NCI-H526 (cell line): Measurements from ENCODE around the gene NENF.
A peak's percentile ranks its signal among the peaks of the same experiment; 100 is the strongest.

Source experiments
- DNase-seq, 2 experiments: peaks; one replicate each; lab custom pipeline; 2025; lab: John Stamatoyannopoulos, UW

Gene NENF

DNA sequence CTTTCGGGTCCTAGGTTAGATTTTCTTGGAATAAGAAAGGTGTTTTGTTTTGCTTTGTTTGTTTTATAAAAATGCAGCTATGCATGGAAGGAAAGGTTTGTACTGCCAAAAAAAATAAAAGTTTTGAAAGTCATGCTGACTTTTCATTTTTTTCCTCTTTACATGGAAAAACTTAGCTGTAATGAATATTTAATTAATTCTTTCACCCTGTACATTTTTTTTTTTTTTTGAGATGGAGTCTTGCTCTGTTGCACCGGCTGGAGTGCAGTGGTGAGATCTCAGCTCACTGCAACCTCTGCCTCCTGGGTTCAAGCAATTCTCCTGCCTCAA lies 48.7 kb downstream of the NENF start:
- no peak for DNase-seq

DNA sequence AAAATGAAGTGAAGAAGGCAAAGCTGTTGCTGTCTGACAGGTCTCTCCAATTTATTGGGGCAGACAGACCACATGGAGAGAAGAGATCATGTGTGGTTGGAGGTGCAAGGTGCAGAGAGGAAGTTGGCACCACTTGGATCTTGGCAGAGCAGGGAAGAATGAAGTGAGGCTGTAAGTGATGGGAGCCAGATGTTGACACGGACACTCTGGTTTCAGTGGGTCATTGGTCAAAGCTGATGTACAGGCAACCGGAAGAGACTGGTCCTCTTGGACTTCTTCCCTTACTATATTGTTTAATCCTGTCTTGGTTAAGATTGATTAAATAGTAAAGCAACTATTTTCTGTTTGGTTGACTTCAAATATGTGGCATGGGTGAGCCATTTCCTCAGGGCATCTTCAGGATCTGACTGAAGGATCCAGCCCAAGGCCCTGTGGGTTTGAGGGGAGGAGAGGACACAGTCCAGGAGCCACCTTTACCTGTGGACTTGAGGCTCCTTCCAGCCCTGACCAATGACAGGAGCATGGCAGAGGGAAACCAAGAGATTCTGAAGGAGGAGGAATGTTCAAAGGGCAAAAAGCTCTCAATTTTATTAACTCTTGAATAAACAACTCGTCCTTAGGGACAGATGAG lies 49.4 kb downstream of the NENF start:
- no peak for DNase-seq

DNA sequence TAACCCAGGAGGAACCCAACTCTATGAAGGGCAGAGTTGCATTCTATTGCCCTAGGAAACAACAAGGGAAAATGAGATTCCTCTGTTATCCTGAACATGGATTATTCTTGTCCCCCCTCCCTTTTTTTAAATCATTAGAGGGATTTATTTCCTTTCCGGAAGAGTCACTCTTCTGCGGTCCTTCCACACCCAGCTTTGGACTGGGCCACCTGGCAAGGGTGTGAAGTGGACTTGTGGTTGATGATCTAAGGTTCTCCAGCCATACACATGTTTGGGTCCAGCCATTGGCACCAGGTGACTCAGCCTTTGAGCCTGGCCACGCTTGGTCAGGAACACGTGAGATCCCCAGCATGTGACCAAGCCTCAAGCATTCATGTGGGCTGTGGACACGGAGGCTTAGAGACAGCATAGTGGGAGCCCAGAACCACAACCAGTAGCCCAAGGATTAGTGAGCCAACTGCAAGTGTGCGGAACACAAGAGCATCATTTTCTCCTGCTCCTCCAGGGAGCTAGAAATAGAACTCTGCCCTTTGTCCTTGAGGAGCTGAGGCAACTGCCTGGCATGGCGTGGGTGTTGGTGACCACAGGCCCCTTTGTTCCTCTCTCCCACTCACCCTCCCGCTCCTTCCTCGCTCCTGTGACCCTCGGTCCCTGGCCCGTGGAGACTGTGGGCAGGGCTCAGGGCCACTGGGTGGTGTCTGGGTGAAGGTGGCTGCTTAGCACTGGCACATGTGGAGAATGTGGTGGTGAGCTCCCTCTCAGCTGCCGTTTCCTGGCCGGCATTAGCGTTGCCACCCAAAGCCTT lies 50.1 kb downstream of the NENF start:
- DNase-seq: no peak

DNA sequence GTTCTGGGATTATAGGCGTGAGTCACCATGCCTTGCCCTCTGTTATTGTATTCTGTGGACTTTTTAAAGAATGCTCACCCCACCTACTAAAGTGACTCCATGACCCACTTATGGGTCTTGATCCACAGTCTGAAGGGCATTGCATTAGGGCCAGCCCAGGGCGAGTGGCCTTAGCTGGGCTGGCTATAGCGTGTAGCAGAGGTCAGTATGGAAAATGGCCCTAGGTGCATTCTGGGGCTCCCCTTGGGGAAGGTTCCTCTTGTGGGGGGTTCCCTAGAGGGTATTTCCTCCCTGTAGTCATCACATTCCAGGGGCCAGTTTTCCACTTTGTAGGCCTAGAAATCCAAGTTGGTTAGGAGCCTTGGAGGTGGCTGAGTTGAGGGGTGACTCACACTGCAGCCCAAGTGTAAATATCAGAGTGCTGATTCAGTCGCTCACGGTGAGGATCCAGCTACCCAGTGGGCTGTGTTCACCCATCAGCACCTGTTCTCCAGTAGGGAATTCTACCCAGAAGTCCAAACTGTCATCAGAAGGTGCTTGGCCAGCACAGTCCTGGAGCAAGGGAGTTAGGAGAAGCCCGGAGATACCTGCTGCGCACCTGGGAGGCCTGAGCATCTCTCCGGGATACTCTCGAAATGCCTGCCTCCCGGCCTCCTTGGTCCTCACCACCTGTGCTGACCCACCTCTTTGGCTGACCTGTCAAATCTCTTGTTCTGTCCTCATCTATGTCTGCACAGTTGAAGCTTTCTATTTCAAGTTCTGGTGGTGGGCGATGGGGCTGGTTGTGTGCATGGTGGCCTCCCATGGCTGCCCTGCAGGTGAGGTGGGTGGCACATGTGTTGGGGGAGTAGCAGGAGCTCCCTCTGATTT lies 52.2 kb downstream of the NENF start:
- no peak for DNase-seq

DNA sequence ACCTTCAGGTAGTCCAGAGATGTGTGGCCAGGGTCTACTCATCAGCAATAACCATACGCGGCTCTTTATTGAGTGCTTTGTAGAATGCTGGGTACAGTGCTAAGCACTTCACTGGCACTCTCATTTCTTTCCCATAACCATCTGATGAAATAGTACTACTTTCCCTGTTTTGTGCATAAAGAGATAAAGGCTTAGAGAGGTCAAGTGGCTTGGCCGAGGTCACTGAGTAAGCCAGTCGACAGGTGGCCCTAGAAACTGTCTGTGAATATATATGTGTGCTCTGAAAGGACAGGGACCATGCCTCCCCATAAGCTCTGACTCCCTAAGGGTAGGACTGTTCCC lies 52.8 kb downstream of the NENF start:
- DNase-seq: no peak

DNA sequence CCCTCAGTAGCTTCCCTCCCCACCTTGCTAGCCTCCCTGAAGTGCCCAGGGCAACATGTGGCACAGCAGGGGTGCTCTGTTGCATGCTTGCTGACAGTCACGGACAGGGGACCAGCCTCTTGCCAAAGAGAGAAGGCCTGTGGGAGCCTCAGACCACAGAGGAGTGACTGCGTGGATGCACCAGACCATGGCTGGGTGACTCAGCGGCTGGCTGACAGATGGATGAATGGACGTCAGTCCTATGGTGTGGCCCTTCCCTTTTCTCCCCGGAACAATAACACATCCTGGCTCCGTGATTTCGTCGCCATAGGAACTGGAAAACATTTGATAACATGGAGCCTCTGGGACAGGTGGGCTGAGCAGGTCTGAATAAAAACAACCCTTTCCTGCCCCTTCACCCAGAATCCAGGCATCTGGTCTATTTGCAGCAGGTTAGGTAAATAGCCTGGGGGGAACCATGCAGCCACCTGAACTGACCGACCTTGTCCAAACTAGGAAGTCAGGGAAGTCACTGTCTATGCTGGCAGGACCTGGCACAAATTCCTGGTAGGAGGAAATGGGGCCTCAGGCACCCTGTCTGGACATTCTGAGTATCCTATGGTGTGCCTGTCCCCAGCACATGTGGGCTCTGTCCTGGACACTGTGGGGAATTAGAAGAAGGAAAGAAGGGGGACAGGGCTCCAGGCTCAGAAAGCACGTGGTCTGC lies 53.3 kb downstream of the NENF start:
- DNase-seq: peak in 1 of 2 experiments; percentile 14

DNA sequence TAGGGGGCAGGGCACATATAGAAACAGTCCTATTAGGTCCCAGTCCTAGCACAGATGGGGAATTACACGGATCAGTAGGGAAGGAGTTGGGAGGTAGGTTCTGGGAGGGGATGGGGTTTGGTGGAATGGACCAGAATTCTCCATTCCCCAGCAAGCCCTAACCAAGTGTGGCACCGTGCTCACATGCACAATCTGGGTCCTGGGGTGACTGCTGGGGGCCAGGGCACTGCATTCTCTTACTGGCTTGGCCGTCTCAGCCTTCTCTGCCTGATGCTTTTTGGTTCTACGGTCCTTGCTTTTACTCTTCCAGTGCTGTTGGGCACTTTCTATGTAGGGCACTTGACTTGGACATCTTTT lies 53.9 kb downstream of the NENF start:
- no peak for DNase-seq

DNA sequence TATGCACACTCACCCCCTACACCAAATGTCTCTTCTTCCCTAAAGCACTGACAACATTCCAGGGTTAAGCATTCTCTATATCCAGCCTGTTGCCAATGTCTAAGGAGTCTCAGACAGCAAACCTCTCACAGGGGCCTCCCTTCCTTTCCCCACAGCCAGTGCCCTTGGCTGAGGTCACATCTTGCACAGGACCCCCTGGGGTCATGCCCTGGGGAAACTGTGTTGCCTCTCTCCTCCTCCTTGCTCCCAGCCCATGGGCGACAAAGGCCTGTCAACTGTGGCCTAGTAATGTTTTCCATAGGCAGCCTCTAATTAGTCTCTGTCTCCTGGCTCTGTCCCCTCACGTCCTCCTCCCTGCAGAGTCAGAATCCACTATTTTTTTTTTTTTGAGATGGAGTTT lies 54.6 kb downstream of the NENF start:
- DNase-seq: no peak

DNA sequence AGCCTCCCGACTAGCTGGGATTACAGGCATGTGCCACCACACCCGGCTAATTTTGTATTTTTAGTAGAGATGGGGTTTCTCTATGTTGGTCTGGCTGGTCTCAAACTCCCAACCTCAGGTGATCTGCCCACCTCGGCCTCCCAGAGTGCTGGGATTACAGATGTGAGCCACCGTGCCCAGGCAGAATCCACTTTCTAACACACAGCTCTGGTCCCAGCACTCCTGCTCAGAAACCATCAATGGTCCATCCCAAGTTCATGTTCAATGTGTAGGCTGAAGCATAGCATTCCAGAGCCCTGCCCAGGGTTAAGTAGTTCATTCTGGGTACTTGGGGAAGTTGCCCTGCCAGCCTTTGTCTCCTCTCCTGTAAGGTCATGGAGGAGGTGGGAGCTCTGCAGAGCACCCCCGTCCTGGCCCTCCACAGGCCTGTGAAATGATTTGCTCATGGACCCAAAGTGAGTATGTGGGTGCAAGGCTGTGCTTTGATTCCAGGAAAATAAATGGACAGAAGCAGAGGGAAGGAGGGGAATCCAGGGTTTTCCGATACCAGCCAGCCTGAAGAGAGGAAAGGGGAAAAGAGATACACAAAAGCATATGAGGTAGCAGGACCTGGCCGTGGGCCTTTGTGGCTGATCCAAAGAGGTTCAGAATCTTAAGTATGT lies 55.2 kb downstream of the NENF start:
- no peak for DNase-seq

DNA sequence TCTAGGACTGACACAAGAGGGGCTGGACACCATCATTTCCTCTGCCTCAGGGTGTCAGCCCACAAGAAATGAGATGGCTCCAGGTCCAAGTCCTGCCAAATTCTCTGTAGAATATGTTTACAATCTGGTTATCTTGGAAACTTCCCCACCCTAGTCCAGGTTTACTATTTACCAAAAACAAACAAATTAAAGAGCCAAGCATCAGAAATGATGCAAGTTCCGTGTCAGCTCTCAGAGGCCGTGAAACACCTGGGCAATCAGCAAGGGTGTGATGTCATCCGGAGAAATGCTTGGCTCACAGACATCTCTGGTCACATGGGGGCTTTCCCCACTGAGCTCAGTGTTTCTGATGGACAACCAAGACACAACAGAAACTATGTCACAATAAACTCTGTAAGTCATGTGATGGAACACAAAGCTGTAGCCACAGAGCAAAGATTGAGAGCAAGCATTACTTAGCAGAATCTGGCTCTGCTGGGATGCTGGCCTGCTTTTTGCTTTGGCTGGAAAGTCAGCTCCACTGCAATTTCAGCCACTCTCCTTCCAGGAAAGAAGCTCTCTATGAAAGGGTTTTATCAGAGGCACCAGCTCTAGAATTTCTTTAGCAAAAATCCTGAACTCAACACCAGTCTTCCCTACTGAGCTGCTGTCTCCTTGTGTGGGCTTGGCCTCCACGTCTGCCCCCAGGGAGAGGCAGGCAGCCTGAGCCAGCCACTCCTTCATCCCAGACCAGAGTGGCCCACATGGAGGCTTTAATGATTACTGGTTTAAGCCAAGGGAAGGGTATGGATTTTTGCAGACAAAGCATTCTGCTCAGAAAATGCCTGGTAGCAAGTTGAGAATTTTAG lies 55.9 kb downstream of the NENF start:
- no peak for DNase-seq

DNA sequence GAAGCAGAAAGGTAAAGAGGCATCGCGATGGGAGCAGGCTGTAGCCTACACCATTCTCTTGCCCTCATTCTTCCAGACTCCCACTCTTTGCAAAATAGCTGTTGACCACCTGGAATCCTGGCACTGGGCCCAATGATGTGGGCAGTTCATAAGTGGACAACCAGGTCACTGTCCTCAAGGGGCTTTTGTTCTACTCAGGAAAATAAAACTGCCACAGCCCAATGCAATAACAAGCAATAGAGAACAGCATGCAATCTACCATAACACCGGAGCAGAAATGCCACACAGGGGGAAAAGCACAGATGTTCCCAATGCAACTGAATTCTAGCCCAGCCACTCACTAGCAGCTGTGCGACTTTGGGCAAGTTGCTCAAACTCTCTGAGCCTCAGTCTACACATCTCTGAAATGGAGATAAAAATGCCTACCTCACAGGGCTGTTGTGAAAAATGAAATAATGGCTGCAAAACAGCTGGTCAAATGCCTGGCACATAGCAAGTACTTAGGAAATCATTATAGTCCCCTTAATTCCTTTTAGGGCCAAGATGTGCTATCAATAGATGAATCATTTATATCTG lies 56.7 kb downstream of the NENF start:
- DNase-seq: no peak

DNA sequence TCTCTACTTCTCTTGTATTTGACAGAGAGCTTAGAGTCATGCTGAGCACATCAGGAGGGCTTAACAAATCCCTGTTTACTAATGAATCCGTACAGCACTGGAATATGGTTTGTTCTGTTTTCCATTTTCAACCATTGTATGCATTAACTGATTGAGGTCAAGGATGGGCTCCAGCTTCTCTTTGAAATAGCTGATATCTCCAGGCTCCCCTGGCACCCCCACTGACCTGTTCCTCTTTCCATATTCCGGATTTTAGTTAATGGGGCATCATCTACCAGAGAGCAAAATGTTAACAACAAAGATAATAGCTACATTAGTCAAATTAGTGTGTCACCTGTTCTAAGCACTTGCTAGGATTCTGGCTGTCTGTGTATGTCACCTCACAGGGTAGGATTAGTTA lies 57.6 kb downstream of the NENF start:
- DNase-seq: no peak

DNA sequence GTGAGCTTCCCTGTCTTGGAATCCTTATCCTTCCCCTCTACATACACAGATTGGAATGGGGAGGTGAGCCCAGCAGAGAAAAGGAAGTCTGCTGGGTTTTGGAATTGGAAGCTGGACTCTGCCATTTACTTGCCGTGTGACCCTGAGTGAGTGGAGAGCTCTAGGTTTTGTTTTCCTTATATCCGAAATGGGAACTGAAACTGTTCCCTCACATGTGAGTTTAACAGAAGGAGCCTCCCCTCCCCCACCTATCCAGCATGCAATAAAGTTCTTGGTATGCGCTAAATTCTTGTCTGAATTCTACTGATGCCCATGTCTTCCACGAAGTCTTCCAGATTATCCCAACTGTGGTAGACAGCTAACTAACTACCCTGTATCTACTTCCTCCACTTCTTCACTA lies 58.7 kb downstream of the NENF start:
- no peak for DNase-seq
